GM12872 (cell line): Measurements from ENCODE around the gene PRR29.

Experiments used
- CTCF ChIP-seq: IDR thresholded peaks from 3 replicates; pipeline ENCODE4 v1.5.1; 2011; ENCODE audit warnings: low read depth, mild to moderate bottlenecking, low read length, moderate library complexity; ENCODE audit not compliant: insufficient read depth

Gene PRR29

GRCh38 chr17:63956296-63956920, 41.7 kb upstream of the PRR29 start:
- TF ChIP-seq CTCF = no peak

- no peak for TF ChIP-seq CTCF
These were observed 38.1 kb upstream of the PRR29 start for GRCh38 chr17:63960006-63960405.

GRCh38 chr17:63960430-63960829, 37.7 kb upstream of the PRR29 start:
- TF ChIP-seq CTCF = no peak

- no peak for TF ChIP-seq CTCF
These were observed 36.6 kb upstream of the PRR29 start for GRCh38 chr17:63961355-63962212.

GRCh38 chr17:63962298-63962744, 35.8 kb upstream of the PRR29 start:
- no peak for TF ChIP-seq CTCF

GRCh38 chr17:63963123-63963522, 35.0 kb upstream of the PRR29 start:
- no peak for TF ChIP-seq CTCF

GRCh38 chr17:63966646-63967264, 31.4 kb upstream of the PRR29 start:
- TF ChIP-seq CTCF = no peak
